B cell (primary cell): ENCODE data around the gene SHLD1. TPM values are rescaled to one million over a fixed set of nuclear protein-coding genes. Genes with fewer than 3 reads are reported as not detected.

Experiments used
- ATAC-seq: fragments of 200-7000 bp; cut with Tn5 transposase; one replicate; pipeline ENCODE4 v1.10.0; 2021; ENCODE audit warnings: low read depth, mild to moderate bottlenecking, moderate number of reproducible peaks, moderate library complexity
- CTCF ChIA-PET: fragments of 350-600 bp; sonication (Branson Sonifier 250); formaldehyde crosslinking; loops from one replicate; lab custom pipeline; 2021; ENCODE audit warnings: antibody characterized with exemption, inconsistent platforms; lab: Charles Lee
- POLR2A ChIA-PET: fragments of 350-600 bp; sonication (Branson Sonifier 250); formaldehyde crosslinking; loops from one replicate; lab custom pipeline; 2021; ENCODE audit warnings: antibody characterized with exemption; lab: Charles Lee
- DNase-seq: peaks from one replicate; pipeline ENCODE4 v3.0.0; 2013
- H2AFZ ChIP-seq: 2 replicates; pipeline ENCODE4 v1.6.1; 2012; ENCODE audit warnings: mild to moderate bottlenecking, low read depth, low read length; ENCODE audit not compliant: insufficient read depth, poor library complexity, severe bottlenecking
- H3K27ac ChIP-seq, 2 donors: 1 replicate in 1 of 2; 2 replicates in 1 of 2; pipeline ENCODE4 v1.5.1; 2012 to 2013; ENCODE audit warnings: low read length in 2 of 2, mild to moderate bottlenecking in 2 of 2, moderate library complexity in 1 of 2
- H3K27me3 ChIP-seq, 4 experiments: fragments of 200-600 bp in 1 of 4; sonication (generic) in 1 of 4; replicated peaks in 1 of 4; 1 replicate in 2 of 4; 2 replicates in 2 of 4; pipeline versions ENCODE4 v1.6.1 to v1.7.0; 2013 to 2016; ENCODE audit warnings: low read length in 3 of 4, mild to moderate bottlenecking in 2 of 4, mixed read lengths in 1 of 4, moderate library complexity in 1 of 4; ENCODE audit not compliant: insufficient read depth in 4 of 4, control insufficient read depth in 3 of 4; ENCODE audit errors: control extremely low read depth in 1 of 4
- H3K36me3 ChIP-seq, 2 experiments: replicated peaks in 1 of 2; 1 replicate in 1 of 2; 2 replicates in 1 of 2; pipeline versions ENCODE4 v1.6.1 to v1.7.1; 2013; ENCODE audit warnings: low read length in 1 of 2; ENCODE audit not compliant: insufficient read depth in 2 of 2, control insufficient read depth in 1 of 2; ENCODE audit errors: control extremely low read depth in 1 of 2, extremely low read depth in 1 of 2
- H3K4me1 ChIP-seq, 2 donors: fragments of 200-600 bp in 1 of 2; sonication (generic) in 1 of 2; 1 replicate in 1 of 2; 2 replicates in 1 of 2; pipeline versions ENCODE4 v1.5.1 to v1.6.1; 2013 to 2017; ENCODE audit warnings: low read length in 2 of 2; ENCODE audit not compliant: control insufficient read depth in 2 of 2, insufficient read depth in 2 of 2
- H3K4me2 ChIP-seq: replicated peaks from 2 replicates; pipeline ENCODE3; 2012; ENCODE audit warnings: mild to moderate bottlenecking, low read depth, low read length; ENCODE audit not compliant: poor library complexity, severe bottlenecking
- H3K4me3 ChIP-seq, 5 experiments: fragments of 200-600 bp in 1 of 5; sonication (generic) in 1 of 5; 1 replicate in 3 of 5; 2 replicates in 2 of 5; pipeline versions ENCODE4 v1.5.1 to v1.7.0; 2011 to 2016; ENCODE audit warnings: low read length in 4 of 5, mild to moderate bottlenecking in 4 of 5, low read depth in 2 of 5, control low read depth in 1 of 5, moderate library complexity in 1 of 5; ENCODE audit not compliant: insufficient read depth in 1 of 5; ENCODE audit errors: control extremely low read depth in 1 of 5, extremely low read depth in 1 of 5
- H3K79me2 ChIP-seq: fragments of 200-600 bp; sonication (generic); one replicate; pipeline ENCODE4 v1.6.0; 2016; ENCODE audit warnings: low read length; ENCODE audit not compliant: control insufficient read depth, insufficient read depth
- H3K9ac ChIP-seq: fragments of 200-600 bp; sonication (generic); 2 replicates; pipeline ENCODE4 v1.6.1; 2017; ENCODE audit warnings: mild to moderate bottlenecking, low read length, moderate library complexity
- H3K9me3 ChIP-seq, 3 donors: one replicate each; pipeline versions ENCODE4 v1.6.1 to v1.7.1; 2013; ENCODE audit warnings: low read length in 2 of 3; ENCODE audit not compliant: control insufficient read depth in 2 of 3, insufficient read depth in 1 of 3; ENCODE audit errors: control extremely low read depth in 1 of 3
- H4K20me1 ChIP-seq: 2 replicates; pipeline ENCODE4 v1.6.0; 2012; ENCODE audit warnings: mild to moderate bottlenecking, low read length; ENCODE audit not compliant: insufficient read depth, control insufficient read depth, poor library complexity, severe bottlenecking
- H3K27ac Mint-ChIP-seq: one replicate; pipeline ENCODE4 v1.8.0; 2021; ENCODE audit warnings: mixed read lengths
- H3K27me3 Mint-ChIP-seq: one replicate; pipeline ENCODE4 v1.8.0; 2021; ENCODE audit warnings: mixed read lengths
- H3K4me1 Mint-ChIP-seq: one replicate; pipeline ENCODE4 v1.8.0; 2021; ENCODE audit warnings: mixed read lengths
- H3K4me3 Mint-ChIP-seq: one replicate; pipeline ENCODE4 v1.8.0; 2021; ENCODE audit warnings: mixed read lengths
- H3K9me3 Mint-ChIP-seq: one replicate; pipeline ENCODE4 v1.8.0; 2022; ENCODE audit warnings: mixed read lengths; ENCODE audit not compliant: insufficient read depth
- CTCF ChIP-seq: fragments of 200-600 bp; IDR thresholded peaks from one replicate; pipeline ENCODE4 v1.8.0; 2022; ENCODE audit warnings: antibody characterized with exemption, mild to moderate bottlenecking
- EZH2 ChIP-seq: IDR thresholded peaks from 2 replicates; pipeline ENCODE4 v1.6.1; 2012; ENCODE audit warnings: borderline replicate concordance, low read depth, mild to moderate bottlenecking, moderate library complexity, low read length; ENCODE audit not compliant: insufficient read depth, poor library complexity, severe bottlenecking
- WGBS: methylation state at CpG from one replicate; pipeline ENCODE4 v1.1.5; 2013; ENCODE audit warnings: missing lambda C conversion rate; ENCODE audit not compliant: insufficient coverage; 5-methylcytosine and 5-hydroxymethylcytosine counted together
- intact Hi-C: fragments of 100-400 bp; cut with micrococcal nuclease; formaldehyde crosslinking; loops from one replicate; pipeline ENCODE4 v1.10.0; 2022
- polyA plus RNA-seq: library from polyadenylated mRNA; depleted of rRNA; stranded (reverse); fragments of >200 nt; gene quantifications from 2 replicates; pipeline ENCODE4 v1.2.3, GENCODE V29; 2012
- total RNA-seq, 2 donors: library from RNA; stranded (reverse); fragments of 120-200 nt in 1 of 2; gene quantifications; 1 replicate in 1 of 2; 2 replicates in 1 of 2; pipeline versions ENCODE4 v1.2.3 to v1.2.4, GENCODE V29; 2013 to 2022

SHLD1 gene
- total and polyA plus RNA-seq, 2 donors (not counting 1 experiment from before 2014, with no cell fraction given) = 15.4 to 18.5 TPM

- H3K9me3 Mint-ChIP-seq = no peaks in the 10 kb centered on the region
- peaks cover 1% of the 10 kb centered on the region for H3K4me1 Mint-ChIP-seq
Measured at GRCh38 chr20:5781798-5782750, 31.9 kb downstream of the SHLD1 start.

GRCh38 chr20:5784735-5785134 lies 34.5 kb downstream of the SHLD1 start:
- Histone ChIP-seq H3K27me3 (no peaks in the 10 kb centered on the region), H2AFZ (no peak overlapping the region), H3K4me3 (no peak overlapping the region), H3K9me3 (no peaks in the 10 kb centered on the region), H3K27ac (no peak overlapping the region), H3K79me2 (peaks cover 24% of the 10 kb centered on the region), H3K36me3 (peaks cover 5 to 29% of the 10 kb centered on the region in 2 experiments), H3K4me1 (no peaks in the 10 kb centered on the region), H4K20me1 (peaks cover 9% of the 10 kb centered on the region), H3K9ac (no peak overlapping the region), H3K4me2 (no peak overlapping the region)
- H3K9me3 Mint-ChIP-seq = no peaks in the 10 kb centered on the region
- ATAC-seq (no peak), DNase-seq (no peak)
- no peak overlapping the region for H3K4me3 Mint-ChIP-seq
- POLR2A ChIA-PET = no interaction called here
- H3K27me3 Mint-ChIP-seq = no peaks in the 10 kb centered on the region
- 85% methylated on average over 5 of the region's 8 CpGs for WGBS
- H3K27ac Mint-ChIP-seq = no peak overlapping the region
- TF ChIP-seq EZH2 (no peak), CTCF (no peak)
- intact Hi-C loops = loop anchor here (5.0 kb wide), 3 partner anchors 112 to 218 kb away; no protein-coding TSS in a partner anchor
- peaks cover 6% of the 10 kb centered on the region for H3K4me1 Mint-ChIP-seq
- CTCF ChIA-PET = interaction anchor here (0.6 to 9.3 kb wide), 9 partner anchors 9 to 294 kb away, joined by 3 to 137 read pairs (median 7); no protein-coding TSS in a partner anchor

More at GRCh38 chr20:5781798-5782750, 31.9 kb downstream of the SHLD1 start:
- DNase-seq (no peak), ATAC-seq (no peak)
- H3K4me3 Mint-ChIP-seq = no peak overlapping the region
- no peaks in the 10 kb centered on the region for H3K27me3 Mint-ChIP-seq
- Histone ChIP-seq H3K27me3 (no peaks in the 10 kb centered on the region), H3K9ac (no peak overlapping the region), H3K27ac (no peak overlapping the region), H3K79me2 (peaks cover 31% of the 10 kb centered on the region), H3K4me1 (no peaks in the 10 kb centered on the region), H3K4me2 (no peak overlapping the region), H2AFZ (no peak overlapping the region), H3K9me3 (no peaks in the 10 kb centered on the region), H4K20me1 (peaks cover 12% of the 10 kb centered on the region), H3K4me3 (no peak overlapping the region), H3K36me3 (peaks cover 10 to 43% of the 10 kb centered on the region in 2 experiments)
- intact Hi-C loops = no loop called here
- 100% methylated on average over 5 of the region's 11 CpGs for WGBS
- H3K27ac Mint-ChIP-seq = no peak overlapping the region
- ChIA-PET CTCF (interaction anchor here (1.1 to 9.3 kb wide), 4 partner anchors 213 to 251 kb away, joined by 3 to 137 read pairs (median 22); no protein-coding TSS in a partner anchor), POLR2A (interaction anchor here (0.6 kb wide), 1 partner anchor 212 kb away, joined by 14 read pairs; no protein-coding TSS in a partner anchor)
- no peak for TF ChIP-seq EZH2
